HEK293 (cell line): ENCODE results near the gene SUFU.

Source experiments
- PRDM2 ChIP-seq: fragments of 450-650 bp; formaldehyde crosslinking; IDR thresholded peaks from 2 replicates; pipeline ENCODE4 v1.5.1; 2016; ENCODE audit warnings: missing biosample characterization, missing genetic modification characterization, borderline replicate concordance
- TSHZ1 ChIP-seq: fragments of 450-650 bp; formaldehyde crosslinking; IDR thresholded peaks from 2 replicates; pipeline ENCODE4 v1.5.1; 2016; ENCODE audit warnings: missing biosample characterization, missing genetic modification characterization, borderline replicate concordance
- ZBTB20 ChIP-seq: fragments of 450-650 bp; formaldehyde crosslinking; IDR thresholded peaks from 2 replicates; pipeline ENCODE4 v1.5.1; 2016; ENCODE audit warnings: missing biosample characterization, missing genetic modification characterization
- ZNF10 ChIP-seq: fragments of 450-650 bp; formaldehyde crosslinking; IDR thresholded peaks from 2 replicates; pipeline ENCODE4 v1.5.1; 2017; ENCODE audit warnings: missing biosample characterization, missing genetic modification characterization
- ZNF114 ChIP-seq: fragments of 450-650 bp; formaldehyde crosslinking; IDR thresholded peaks from 2 replicates; pipeline ENCODE4 v1.5.0; 2017; ENCODE audit warnings: missing biosample characterization, missing genetic modification characterization
- ZNF133 ChIP-seq: fragments of 450-650 bp; formaldehyde crosslinking; IDR thresholded peaks from 2 replicates; pipeline ENCODE4 v1.5.1; 2016; ENCODE audit warnings: missing biosample characterization, missing genetic modification characterization
- ZNF202 ChIP-seq: fragments of 450-650 bp; formaldehyde crosslinking; IDR thresholded peaks from 2 replicates; pipeline ENCODE4 v1.5.1; 2016; ENCODE audit warnings: missing biosample characterization, missing genetic modification characterization, borderline replicate concordance
- ZNF214 ChIP-seq: fragments of 450-650 bp; formaldehyde crosslinking; IDR thresholded peaks from 2 replicates; pipeline ENCODE4 v1.5.1; 2017; ENCODE audit warnings: missing biosample characterization, mild to moderate bottlenecking, missing genetic modification characterization, borderline replicate concordance
- ZNF24 ChIP-seq: fragments of 450-650 bp; formaldehyde crosslinking; IDR thresholded peaks from 2 replicates; pipeline ENCODE4 v1.5.1; 2016; ENCODE audit warnings: missing biosample characterization, missing genetic modification characterization
- ZNF274 ChIP-seq, 2 experiments: fragments of 200-500 bp in 1 of 2; fragments of 450-650 bp in 1 of 2; sonication (Bioruptor generic) in 1 of 2; formaldehyde crosslinking in 1 of 2; IDR thresholded peaks; 2 replicates each; pipeline versions ENCODE4 v1.5.1 to v1.6.1; 2014 to 2016; ENCODE audit warnings: borderline replicate concordance in 1 of 2, inconsistent platforms in 1 of 2, low read length in 1 of 2, missing biosample characterization in 1 of 2, missing genetic modification characterization in 1 of 2
- ZNF354C ChIP-seq: fragments of 450-650 bp; formaldehyde crosslinking; IDR thresholded peaks from 2 replicates; pipeline ENCODE4 v1.5.1; 2016; ENCODE audit warnings: missing biosample characterization, missing genetic modification characterization, low read depth, borderline replicate concordance
- ZNF501 ChIP-seq: fragments of 450-650 bp; formaldehyde crosslinking; IDR thresholded peaks from 2 replicates; pipeline ENCODE4 v1.5.1; 2016; ENCODE audit warnings: missing biosample characterization, missing genetic modification characterization
- ZNF510 ChIP-seq: fragments of 450-650 bp; formaldehyde crosslinking; IDR thresholded peaks from 2 replicates; pipeline ENCODE4 v1.5.1; 2018; ENCODE audit warnings: mild to moderate bottlenecking, missing genetic modification characterization, missing biosample characterization; ENCODE audit not compliant: insufficient replicate concordance
- ZNF560 ChIP-seq: fragments of 450-650 bp; formaldehyde crosslinking; IDR thresholded peaks from 2 replicates; pipeline ENCODE4 v1.5.1; 2017; ENCODE audit warnings: missing biosample characterization, missing genetic modification characterization, borderline replicate concordance
- ZNF585B ChIP-seq: fragments of 450-650 bp; formaldehyde crosslinking; IDR thresholded peaks from 2 replicates; pipeline ENCODE4 v1.5.1; 2016; ENCODE audit warnings: missing biosample characterization, missing genetic modification characterization
- ZNF626 ChIP-seq: fragments of 450-650 bp; sonication (Bioruptor Pico); formaldehyde crosslinking; IDR thresholded peaks from 2 replicates; pipeline ENCODE4 v1.5.1; 2018; ENCODE audit warnings: missing biosample characterization, missing genetic modification characterization, inconsistent platforms
- ZNF660 ChIP-seq: fragments of 450-650 bp; IDR thresholded peaks from 2 replicates; pipeline ENCODE4 v1.5.1; 2018; ENCODE audit warnings: missing biosample characterization, mild to moderate bottlenecking, missing genetic modification characterization
- ZNF707 ChIP-seq: fragments of 450-650 bp; formaldehyde crosslinking; IDR thresholded peaks from 2 replicates; pipeline ENCODE4 v1.5.1; 2016; ENCODE audit warnings: missing biosample characterization, missing genetic modification characterization
- TF ChIP-seq, protein P1 (sequence below): fragments of 450-650 bp; formaldehyde crosslinking; IDR thresholded peaks from 2 replicates; pipeline ENCODE4 v1.5.1; 2016; ENCODE audit warnings: missing biosample characterization, missing genetic modification characterization
- TF ChIP-seq, protein P2 (sequence below): fragments of 450-650 bp; formaldehyde crosslinking; IDR thresholded peaks from 2 replicates; pipeline ENCODE4 v1.5.1; 2016; ENCODE audit warnings: missing biosample characterization, missing genetic modification characterization
- TF ChIP-seq, protein P3 (sequence below): fragments of 450-650 bp; formaldehyde crosslinking; IDR thresholded peaks from 2 replicates; pipeline ENCODE4 v1.5.1; 2017; ENCODE audit warnings: missing biosample characterization, missing genetic modification characterization

SUFU gene

GRCh38 chr10:102645741-102646609 is 142.2 kb downstream of the SUFU start (continued):
- TF ChIP-seq, protein P1, sequence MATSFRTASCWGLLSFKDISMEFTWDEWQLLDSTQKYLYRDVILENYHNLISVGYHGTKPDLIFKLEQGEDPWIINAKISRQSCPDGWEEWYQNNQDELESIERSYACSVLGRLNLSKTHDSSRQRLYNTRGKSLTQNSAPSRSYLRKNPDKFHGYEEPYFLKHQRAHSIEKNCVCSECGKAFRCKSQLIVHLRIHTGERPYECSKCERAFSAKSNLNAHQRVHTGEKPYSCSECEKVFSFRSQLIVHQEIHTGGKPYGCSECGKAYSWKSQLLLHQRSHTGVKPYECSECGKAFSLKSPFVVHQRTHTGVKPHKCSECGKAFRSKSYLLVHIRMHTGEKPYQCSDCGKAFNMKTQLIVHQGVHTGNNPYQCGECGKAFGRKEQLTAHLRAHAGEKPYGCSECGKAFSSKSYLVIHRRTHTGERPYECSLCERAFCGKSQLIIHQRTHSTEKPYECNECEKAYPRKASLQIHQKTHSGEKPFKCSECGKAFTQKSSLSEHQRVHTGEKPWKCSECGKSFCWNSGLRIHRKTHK = no peak
- TF ChIP-seq ZNF560 (tag by site-specific recombination) = no peak
- TF ChIP-seq, protein P2, sequence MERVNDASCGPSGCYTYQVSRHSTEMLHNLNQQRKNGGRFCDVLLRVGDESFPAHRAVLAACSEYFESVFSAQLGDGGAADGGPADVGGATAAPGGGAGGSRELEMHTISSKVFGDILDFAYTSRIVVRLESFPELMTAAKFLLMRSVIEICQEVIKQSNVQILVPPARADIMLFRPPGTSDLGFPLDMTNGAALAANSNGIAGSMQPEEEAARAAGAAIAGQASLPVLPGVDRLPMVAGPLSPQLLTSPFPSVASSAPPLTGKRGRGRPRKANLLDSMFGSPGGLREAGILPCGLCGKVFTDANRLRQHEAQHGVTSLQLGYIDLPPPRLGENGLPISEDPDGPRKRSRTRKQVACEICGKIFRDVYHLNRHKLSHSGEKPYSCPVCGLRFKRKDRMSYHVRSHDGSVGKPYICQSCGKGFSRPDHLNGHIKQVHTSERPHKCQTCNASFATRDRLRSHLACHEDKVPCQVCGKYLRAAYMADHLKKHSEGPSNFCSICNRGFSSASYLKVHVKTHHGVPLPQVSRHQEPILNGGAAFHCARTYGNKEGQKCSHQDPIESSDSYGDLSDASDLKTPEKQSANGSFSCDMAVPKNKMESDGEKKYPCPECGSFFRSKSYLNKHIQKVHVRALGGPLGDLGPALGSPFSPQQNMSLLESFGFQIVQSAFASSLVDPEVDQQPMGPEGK (tag by site-specific recombination) = peak; percentile 98
- TF ChIP-seq ZNF274 (IDR thresholded peaks at IDR 0.05; ENCODE audit: low read length) = no peak
- TF ChIP-seq ZNF274 (tag by site-specific recombination; IDR thresholded peaks at IDR 0.05; ENCODE audit: borderline replicate concordance) = no peak
- no peak for TF ChIP-seq ZNF707 (tag by site-specific recombination)
- TF ChIP-seq, protein P3, sequence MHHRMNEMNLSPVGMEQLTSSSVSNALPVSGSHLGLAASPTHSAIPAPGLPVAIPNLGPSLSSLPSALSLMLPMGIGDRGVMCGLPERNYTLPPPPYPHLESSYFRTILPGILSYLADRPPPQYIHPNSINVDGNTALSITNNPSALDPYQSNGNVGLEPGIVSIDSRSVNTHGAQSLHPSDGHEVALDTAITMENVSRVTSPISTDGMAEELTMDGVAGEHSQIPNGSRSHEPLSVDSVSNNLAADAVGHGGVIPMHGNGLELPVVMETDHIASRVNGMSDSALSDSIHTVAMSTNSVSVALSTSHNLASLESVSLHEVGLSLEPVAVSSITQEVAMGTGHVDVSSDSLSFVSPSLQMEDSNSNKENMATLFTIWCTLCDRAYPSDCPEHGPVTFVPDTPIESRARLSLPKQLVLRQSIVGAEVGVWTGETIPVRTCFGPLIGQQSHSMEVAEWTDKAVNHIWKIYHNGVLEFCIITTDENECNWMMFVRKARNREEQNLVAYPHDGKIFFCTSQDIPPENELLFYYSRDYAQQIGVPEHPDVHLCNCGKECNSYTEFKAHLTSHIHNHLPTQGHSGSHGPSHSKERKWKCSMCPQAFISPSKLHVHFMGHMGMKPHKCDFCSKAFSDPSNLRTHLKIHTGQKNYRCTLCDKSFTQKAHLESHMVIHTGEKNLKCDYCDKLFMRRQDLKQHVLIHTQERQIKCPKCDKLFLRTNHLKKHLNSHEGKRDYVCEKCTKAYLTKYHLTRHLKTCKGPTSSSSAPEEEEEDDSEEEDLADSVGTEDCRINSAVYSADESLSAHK (tag by site-specific recombination) = no peak
- TF ChIP-seq ZBTB20 (tag by site-specific recombination) = no peak; the same call in none of the 2 replicates
- TF ChIP-seq ZNF10 (tag by site-specific recombination) = no peak
- no peak for TF ChIP-seq TSHZ1 (tag by site-specific recombination)
- TF ChIP-seq ZNF354C (tag by site-specific recombination) = no peak
- no peak for TF ChIP-seq ZNF133 (tag by site-specific recombination)
- no peak for TF ChIP-seq PRDM2
- no peak for TF ChIP-seq ZNF585B (tag by site-specific recombination)
- no peak for TF ChIP-seq ZNF202 (tag by site-specific recombination)
- TF ChIP-seq ZNF24 = peak; percentile 69
- TF ChIP-seq ZNF510 = no peak
- TF ChIP-seq ZNF660 (tag by site-specific recombination) = peak; percentile 70; the same call in 1 of the 2 replicates
- no peak for TF ChIP-seq ZNF626 (tag by site-specific recombination)
- TF ChIP-seq ZNF501 (tag by site-specific recombination) = 0 out of 2 replicates have a peak, but pooled peaks have one; percentile 7
- TF ChIP-seq ZNF214 (tag by site-specific recombination) = no peak
- TF ChIP-seq ZNF114 (tag by site-specific recombination) = no peak
